T-helper 2 cell treated with Interferon-gamma antibody and Interleukin-4, amounts not matched to agents 5 μg/mL and 100 μg/mL, for 36 hours (primary cell): ENCODE measurements around the gene ESPNL.

Experiments used
- DNase-seq: peaks from one replicate; pipeline ENCODE4 v3.0.0; 2021; ENCODE audit warnings: low spot score
- H3K27ac Mint-ChIP-seq: one replicate; pipeline ENCODE4 v1.8.0; 2021; ENCODE audit warnings: mild to moderate bottlenecking, mixed read lengths
- H3K27me3 Mint-ChIP-seq: one replicate; pipeline ENCODE4 v1.8.0; 2021; ENCODE audit warnings: low read depth, mixed read lengths
- H3K36me3 Mint-ChIP-seq: one replicate; pipeline ENCODE4 v1.8.0; 2021; ENCODE audit warnings: low read depth, mixed read lengths
- H3K4me1 Mint-ChIP-seq: one replicate; pipeline ENCODE4 v1.8.0; 2021; ENCODE audit warnings: low read depth, mixed read lengths
- H3K4me3 Mint-ChIP-seq: one replicate; pipeline ENCODE4 v1.8.0; 2022; ENCODE audit warnings: mild to moderate bottlenecking, moderate library complexity, mixed read lengths
- H3K9me3 Mint-ChIP-seq: one replicate; pipeline ENCODE4 v1.8.0; 2021; ENCODE audit warnings: mixed read lengths

The ESPNL gene

GRCh38 chr2:238120463-238121298, 20.5 kb downstream of the ESPNL start:
- no peaks in the 10 kb centered on the region for H3K4me1 Mint-ChIP-seq
- H3K27me3 Mint-ChIP-seq: peaks cover 4% of the 10 kb centered on the region
- H3K9me3 Mint-ChIP-seq: no peaks in the 10 kb centered on the region
- no peak overlapping the region for H3K27ac Mint-ChIP-seq
- no peaks in the 10 kb centered on the region for H3K36me3 Mint-ChIP-seq
- no peak overlapping the region for H3K4me3 Mint-ChIP-seq
- DNase-seq: no peak

- H3K27me3 Mint-ChIP-seq: peaks cover 4% of the 10 kb centered on the region
- no peaks in the 10 kb centered on the region for H3K9me3 Mint-ChIP-seq
- DNase-seq: no peak
Observed at GRCh38 chr2:238121511-238122286, 21.6 kb downstream of the ESPNL start.

GRCh38 chr2:238122287-238123217, 22.4 kb downstream of the ESPNL start:
- Mint-ChIP-seq H3K9me3 (no peaks in the 10 kb centered on the region), H3K36me3 (no peaks in the 10 kb centered on the region), H3K27ac (no peak overlapping the region), H3K4me1 (no peaks in the 10 kb centered on the region), H3K4me3 (no peak overlapping the region), H3K27me3 (peaks cover 4% of the 10 kb centered on the region)
- DNase-seq: no peak

More at GRCh38 chr2:238121511-238122286, 21.6 kb downstream of the ESPNL start:
- Mint-ChIP-seq H3K4me1 (no peaks in the 10 kb centered on the region), H3K4me3 (no peak overlapping the region), H3K27ac (no peak overlapping the region), H3K36me3 (no peaks in the 10 kb centered on the region)

GRCh38 chr2:238123218-238123971, 23.3 kb downstream of the ESPNL start:
- no peak for DNase-seq
- Mint-ChIP-seq H3K27ac (no peak overlapping the region), H3K4me3 (no peak overlapping the region), H3K4me1 (no peaks in the 10 kb centered on the region), H3K36me3 (no peaks in the 10 kb centered on the region), H3K27me3 (no peaks in the 10 kb centered on the region), H3K9me3 (no peaks in the 10 kb centered on the region)

GRCh38 chr2:238123991-238124470, 23.9 kb downstream of the ESPNL start:
- H3K36me3 Mint-ChIP-seq: no peaks in the 10 kb centered on the region
- no peak for DNase-seq

GRCh38 chr2:238124488-238125126, 24.5 kb downstream of the ESPNL start:
- DNase-seq: no peak
- Mint-ChIP-seq H3K27me3 (no peaks in the 10 kb centered on the region), H3K9me3 (no peaks in the 10 kb centered on the region), H3K4me3 (no peak overlapping the region), H3K36me3 (no peaks in the 10 kb centered on the region), H3K4me1 (no peaks in the 10 kb centered on the region), H3K27ac (no peak overlapping the region)

More at GRCh38 chr2:238123991-238124470, 23.9 kb downstream of the ESPNL start:
- Mint-ChIP-seq H3K4me3 (no peak overlapping the region), H3K27me3 (no peaks in the 10 kb centered on the region), H3K9me3 (no peaks in the 10 kb centered on the region), H3K4me1 (no peaks in the 10 kb centered on the region), H3K27ac (no peak overlapping the region)

GRCh38 chr2:238125127-238125885, 25.2 kb downstream of the ESPNL start:
- Mint-ChIP-seq H3K4me1 (no peaks in the 10 kb centered on the region), H3K4me3 (no peak overlapping the region), H3K27me3 (no peaks in the 10 kb centered on the region), H3K36me3 (no peaks in the 10 kb centered on the region), H3K27ac (no peak overlapping the region), H3K9me3 (no peaks in the 10 kb centered on the region)
- no peak for DNase-seq

- no peak for DNase-seq
- Mint-ChIP-seq H3K27ac (no peak overlapping the region), H3K4me3 (no peak overlapping the region), H3K36me3 (no peaks in the 10 kb centered on the region), H3K27me3 (no peaks in the 10 kb centered on the region), H3K9me3 (no peaks in the 10 kb centered on the region), H3K4me1 (no peaks in the 10 kb centered on the region)
Observed at GRCh38 chr2:238126338-238126737, 26.2 kb downstream of the ESPNL start.

GRCh38 chr2:238126775-238127164, 26.6 kb downstream of the ESPNL start:
- DNase-seq: no peak
- H3K4me1 Mint-ChIP-seq: no peaks in the 10 kb centered on the region
- H3K4me3 Mint-ChIP-seq: no peak overlapping the region
- no peaks in the 10 kb centered on the region for H3K27me3 Mint-ChIP-seq
- no peak overlapping the region for H3K27ac Mint-ChIP-seq
- no peaks in the 10 kb centered on the region for H3K9me3 Mint-ChIP-seq
- H3K36me3 Mint-ChIP-seq: no peaks in the 10 kb centered on the region

- Mint-ChIP-seq H3K27ac (no peak overlapping the region), H3K36me3 (no peaks in the 10 kb centered on the region), H3K4me1 (no peaks in the 10 kb centered on the region), H3K4me3 (no peak overlapping the region), H3K9me3 (no peaks in the 10 kb centered on the region), H3K27me3 (no peaks in the 10 kb centered on the region)
- no peak for DNase-seq
Observed at GRCh38 chr2:238127165-238128060, 27.3 kb downstream of the ESPNL start.

GRCh38 chr2:238128061-238128440, 27.9 kb downstream of the ESPNL start:
- Mint-ChIP-seq H3K27me3 (no peaks in the 10 kb centered on the region), H3K27ac (no peak overlapping the region), H3K4me1 (no peaks in the 10 kb centered on the region), H3K9me3 (no peaks in the 10 kb centered on the region), H3K36me3 (no peaks in the 10 kb centered on the region), H3K4me3 (no peak overlapping the region)
- no peak for DNase-seq
